PFSK-1 (cell line): ENCODE results near the gene DAB1.

ENCODE experiments used
- POLR2AphosphoS5 ChIP-seq: IDR thresholded peaks from 2 replicates; pipeline ENCODE4 v1.6.1; 2012; ENCODE audit warnings: low read depth, mild to moderate bottlenecking, control low read depth, low read length, moderate library complexity
- TF ChIP-seq, protein P1 (sequence below), 2 experiments: IDR thresholded peaks; 2 replicates each; pipeline versions ENCODE4 v1.6.1 to v1.8.0; 2011 to 2012; ENCODE audit warnings: low read depth in 2 of 2, low read length in 2 of 2, control low read depth in 1 of 2, inconsistent platforms in 1 of 2, mild to moderate bottlenecking in 1 of 2, moderate library complexity in 1 of 2; ENCODE audit not compliant: insufficient read depth in 1 of 2

GRCh38 chr1:57003398-57004139, 420.3 kb downstream of the DAB1 start:
- TF ChIP-seq POLR2AphosphoS5 = no peak
- TF ChIP-seq, protein P1, sequence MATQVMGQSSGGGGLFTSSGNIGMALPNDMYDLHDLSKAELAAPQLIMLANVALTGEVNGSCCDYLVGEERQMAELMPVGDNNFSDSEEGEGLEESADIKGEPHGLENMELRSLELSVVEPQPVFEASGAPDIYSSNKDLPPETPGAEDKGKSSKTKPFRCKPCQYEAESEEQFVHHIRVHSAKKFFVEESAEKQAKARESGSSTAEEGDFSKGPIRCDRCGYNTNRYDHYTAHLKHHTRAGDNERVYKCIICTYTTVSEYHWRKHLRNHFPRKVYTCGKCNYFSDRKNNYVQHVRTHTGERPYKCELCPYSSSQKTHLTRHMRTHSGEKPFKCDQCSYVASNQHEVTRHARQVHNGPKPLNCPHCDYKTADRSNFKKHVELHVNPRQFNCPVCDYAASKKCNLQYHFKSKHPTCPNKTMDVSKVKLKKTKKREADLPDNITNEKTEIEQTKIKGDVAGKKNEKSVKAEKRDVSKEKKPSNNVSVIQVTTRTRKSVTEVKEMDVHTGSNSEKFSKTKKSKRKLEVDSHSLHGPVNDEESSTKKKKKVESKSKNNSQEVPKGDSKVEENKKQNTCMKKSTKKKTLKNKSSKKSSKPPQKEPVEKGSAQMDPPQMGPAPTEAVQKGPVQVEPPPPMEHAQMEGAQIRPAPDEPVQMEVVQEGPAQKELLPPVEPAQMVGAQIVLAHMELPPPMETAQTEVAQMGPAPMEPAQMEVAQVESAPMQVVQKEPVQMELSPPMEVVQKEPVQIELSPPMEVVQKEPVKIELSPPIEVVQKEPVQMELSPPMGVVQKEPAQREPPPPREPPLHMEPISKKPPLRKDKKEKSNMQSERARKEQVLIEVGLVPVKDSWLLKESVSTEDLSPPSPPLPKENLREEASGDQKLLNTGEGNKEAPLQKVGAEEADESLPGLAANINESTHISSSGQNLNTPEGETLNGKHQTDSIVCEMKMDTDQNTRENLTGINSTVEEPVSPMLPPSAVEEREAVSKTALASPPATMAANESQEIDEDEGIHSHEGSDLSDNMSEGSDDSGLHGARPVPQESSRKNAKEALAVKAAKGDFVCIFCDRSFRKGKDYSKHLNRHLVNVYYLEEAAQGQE (IDR thresholded peaks at IDR 0.05; ENCODE audit: insufficient read depth in 1 of 2, low read depth in 2 of 2, low read length in 2 of 2) = no peak
